NCI-H2171 treated with DMSO at 0.1 percent for 48 hours (cell line): Measurements from ENCODE around the gene RDH16.
"Not testable (repeated sequence)": the region's sequence is repeated elsewhere in the genome, so short reads cannot be mapped to it uniquely, and the experiment has no call there.

Experiments
- DNase-seq: peaks from one replicate; lab custom pipeline; 2025; lab: John Stamatoyannopoulos, UW

Gene RDH16

GRCh38 chr12:56954057-56954957 lies 3.1 kb downstream of the RDH16 start:
- DNase-seq = no peak

- DNase-seq = no peak
These were observed 4.1 kb downstream of the RDH16 start for GRCh38 chr12:56953314-56953713.

DNA sequence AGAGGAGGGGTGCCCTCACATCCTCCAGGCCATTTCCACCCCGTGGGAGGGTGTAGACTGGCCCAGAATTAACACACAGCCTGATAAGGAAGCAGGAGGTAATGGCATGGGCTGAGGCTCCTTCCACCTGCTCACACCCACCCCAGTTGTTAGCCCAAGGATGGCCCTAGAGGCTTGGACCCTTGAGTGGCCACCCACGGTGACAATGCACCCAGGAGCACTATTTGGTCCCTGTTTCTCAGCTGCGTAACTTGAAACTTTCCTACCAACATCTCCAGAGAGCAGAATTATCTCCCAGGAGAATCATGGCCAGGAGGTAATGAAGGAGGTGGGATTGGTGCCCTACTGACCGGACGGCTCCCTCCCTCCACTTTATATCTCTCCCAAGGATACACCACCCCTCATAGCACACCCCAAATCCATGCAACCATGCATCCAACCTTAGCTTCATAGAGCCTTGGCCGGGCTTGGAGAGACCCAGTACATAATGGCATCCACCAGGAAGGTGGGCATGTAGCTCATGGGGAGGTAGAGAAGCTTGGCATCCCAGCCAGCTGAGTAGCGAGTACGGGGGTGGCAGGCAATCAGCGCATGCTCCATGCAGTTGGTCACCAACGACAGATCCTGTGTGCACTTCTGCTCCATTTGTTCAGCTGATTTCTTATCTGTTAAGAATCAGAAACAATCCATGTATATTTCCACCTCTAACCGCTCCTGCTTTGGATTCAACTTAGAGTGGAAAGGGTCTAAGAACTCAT lies 5.6 kb downstream of the RDH16 start:
- DNase-seq = no peak

- no peak for DNase-seq
These were observed 8.5 kb downstream of the RDH16 start for GRCh38 chr12:56948881-56949280.

DNA sequence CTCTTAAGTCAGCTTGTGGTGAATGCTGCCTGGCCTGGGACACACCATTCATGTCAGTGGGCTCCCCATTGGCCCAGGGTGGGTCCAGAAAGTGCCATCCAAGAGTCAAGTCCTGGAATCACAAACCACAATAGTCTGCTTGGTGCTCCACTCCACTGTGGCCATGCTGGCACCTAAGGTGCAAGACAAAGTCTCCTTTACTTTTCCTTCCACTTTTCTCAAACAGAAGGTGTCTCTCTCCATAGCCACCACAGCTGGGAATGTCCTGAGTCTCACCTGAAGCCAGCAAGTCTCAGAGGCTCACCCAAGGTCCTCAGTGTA lies 9.0 kb downstream of the RDH16 start:
- no peak for DNase-seq

DNA sequence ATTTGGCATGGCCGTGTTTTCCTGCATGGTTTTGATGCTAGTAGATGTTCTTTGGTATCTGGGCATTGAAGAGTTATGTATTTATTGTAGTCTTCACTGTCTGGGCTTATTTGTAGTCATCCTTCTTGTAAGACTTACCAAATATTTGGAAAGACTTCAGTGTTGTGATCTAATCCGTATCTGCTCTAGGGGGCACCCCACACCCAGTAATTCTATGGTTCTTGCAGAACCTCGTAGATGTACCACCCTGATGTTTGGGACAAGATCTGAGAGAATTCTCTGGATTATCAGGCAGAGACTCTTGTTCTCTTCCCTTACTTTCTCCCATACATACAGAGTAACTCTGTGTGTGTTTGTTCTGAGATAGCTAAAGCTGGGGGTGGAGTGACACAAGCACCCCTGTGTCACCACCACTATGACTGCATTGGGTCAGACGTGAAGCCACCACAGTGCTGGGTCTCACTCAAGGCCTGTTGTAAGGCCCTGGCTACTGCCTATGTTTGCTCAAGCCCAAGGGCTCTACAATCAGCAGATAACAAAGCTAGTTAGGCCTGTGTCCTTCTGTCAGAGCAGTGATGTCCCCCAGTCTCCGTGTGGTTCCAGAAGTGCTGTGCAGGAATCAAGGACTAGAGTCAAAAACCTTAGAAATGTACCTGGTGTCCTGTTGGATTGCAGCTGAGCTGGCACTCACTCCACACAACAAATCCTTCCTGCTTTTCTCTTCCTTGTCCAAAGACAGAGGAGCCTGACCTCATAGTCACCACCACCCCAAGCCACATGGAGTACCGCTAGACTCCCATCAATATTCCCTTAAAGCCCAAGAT lies 9.6 kb downstream of the RDH16 start:
- DNase-seq = no peak

GRCh38 chr12:56943878-56944277 lies 13.5 kb downstream of the RDH16 start:
- no peak for DNase-seq

- DNase-seq = not testable (repeated sequence)
These were observed 14.0 kb downstream of the RDH16 start for GRCh38 chr12:56943374-56943773.

- DNase-seq = no peak
These were observed 15.9 kb downstream of the RDH16 start for GRCh38 chr12:56941299-56942017.

- not testable (repeated sequence) for DNase-seq
These were observed 16.5 kb downstream of the RDH16 start for GRCh38 chr12:56940942-56941298.

DNA sequence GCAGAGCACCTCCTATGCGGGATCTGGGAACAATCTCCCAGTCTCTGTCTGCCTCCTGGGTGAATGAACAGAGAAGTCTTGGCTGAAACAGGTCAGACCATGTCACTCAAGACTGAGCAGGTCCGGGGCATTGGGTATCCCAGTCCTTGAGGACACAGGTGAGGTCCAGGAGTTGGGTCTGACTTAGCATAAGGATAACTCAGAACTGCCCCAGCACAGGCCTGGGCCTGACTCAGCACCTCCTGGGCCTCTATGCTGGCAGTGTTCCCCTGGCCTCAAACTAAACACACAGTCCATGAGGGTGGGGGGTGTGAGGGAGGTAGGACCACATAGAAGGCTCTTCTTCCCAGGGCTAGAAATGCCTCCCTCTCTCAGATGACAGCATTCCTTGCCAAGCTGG lies 21.7 kb downstream of the RDH16 start:
- DNase-seq = no peak

GRCh38 chr12:56935157-56935556 lies 22.3 kb downstream of the RDH16 start:
- DNase-seq = no peak

- no peak for DNase-seq
These were observed 23.4 kb downstream of the RDH16 start, which contains the start of gene SDR9C7 for GRCh38 chr12:56933826-56934625. SDR9C7 (minus strand) TSS chr12:56934408; CDS start chr12:56934261, 147 bp downstream.

DNA sequence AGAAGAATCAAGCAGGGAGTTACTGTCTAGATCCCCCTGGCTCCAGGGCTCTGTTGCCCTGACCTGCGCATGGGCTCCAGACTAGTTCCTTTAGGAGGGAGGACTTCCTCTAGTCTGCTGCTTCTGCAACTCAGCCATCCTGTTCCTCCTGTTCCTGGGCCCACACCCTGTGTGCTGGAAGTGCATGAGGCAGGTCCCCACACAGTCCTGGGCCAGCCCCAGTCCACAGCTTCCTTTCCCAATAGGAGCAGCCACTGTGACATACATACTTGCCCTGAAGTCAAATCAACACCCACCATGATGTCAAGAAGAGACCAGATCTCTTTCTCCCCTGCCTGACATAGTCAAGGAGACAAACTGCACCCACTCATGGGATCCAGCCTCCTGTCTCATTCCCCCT lies 24.5 kb downstream of the RDH16 start:
- no peak for DNase-seq

DNA sequence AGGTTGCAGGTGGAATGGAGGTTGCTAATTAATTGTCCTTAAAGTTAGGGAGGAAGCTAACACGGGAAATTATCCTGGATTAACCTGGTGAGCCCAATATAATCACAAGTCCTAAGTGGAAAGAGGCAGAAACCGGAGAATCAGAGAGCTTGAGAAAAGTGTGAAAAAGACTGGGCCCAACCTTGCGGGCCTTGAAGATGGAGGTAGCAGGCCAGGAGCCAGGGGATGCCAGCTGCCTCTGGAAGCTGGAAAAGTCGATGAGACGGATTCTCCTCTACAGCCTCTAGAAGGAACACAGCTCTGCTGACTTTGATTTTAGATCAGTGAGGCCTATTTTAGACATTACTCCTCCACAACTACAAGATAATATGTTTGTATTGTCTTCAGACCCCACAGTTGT lies 25.3 kb downstream of the RDH16 start:
- no peak for DNase-seq

- DNase-seq = no peak
These were observed 25.9 kb downstream of the RDH16 start for GRCh38 chr12:56931474-56931978.

- no peak for DNase-seq
These were observed 27.2 kb downstream of the RDH16 start for GRCh38 chr12:56930241-56930640.

GRCh38 chr12:56929780-56930179 lies 27.6 kb downstream of the RDH16 start:
- DNase-seq = no peak

- DNase-seq = no peak
These were observed 29.1 kb downstream of the RDH16 start for GRCh38 chr12:56928262-56928661.

DNA sequence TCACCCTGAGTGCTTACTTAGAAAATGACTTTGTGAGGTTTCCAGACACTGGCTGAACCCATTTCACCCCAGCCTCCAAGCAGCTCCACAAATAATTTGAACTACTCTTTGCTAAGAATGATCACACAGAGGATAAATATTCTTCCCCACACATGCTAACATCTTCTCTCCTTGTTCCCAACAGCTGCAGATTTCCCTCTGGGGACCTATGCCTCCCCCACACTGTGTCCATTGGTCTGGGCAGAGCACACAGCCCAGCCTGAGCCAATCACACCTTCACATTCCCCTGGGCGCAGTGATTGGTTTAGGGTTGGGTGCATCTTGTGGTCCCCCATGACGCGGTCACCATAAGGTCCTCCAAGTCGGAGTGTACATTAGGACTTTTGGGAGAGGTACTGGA lies 30.1 kb downstream of the RDH16 start:
- no peak for DNase-seq

GRCh38 chr12:56922031-56922430 lies 35.4 kb downstream of the RDH16 start:
- no peak for DNase-seq
